Esophagus muscularis mucosa (tissue), 4 donors: Measurements from ENCODE around the gene MSRB1. TPM values are rescaled to one million over a fixed set of nuclear protein-coding genes. Genes with fewer than 3 reads are reported as not detected.

Experiments
- DNase-seq: peaks from one replicate; pipeline ENCODE4 v3.0.0-alpha.2; 2017; ENCODE audit errors: extremely low spot score
- H3K27ac ChIP-seq, 4 donors: fragments of 200-600 bp; sonication (generic); replicated peaks in 1 of 4; 1 replicate in 3 of 4; 2 replicates in 1 of 4; pipeline ENCODE4 v1.5.1; 2016 to 2019; ENCODE audit warnings: mild to moderate bottlenecking in 1 of 4
- H3K27me3 ChIP-seq, 4 donors: fragments of 200-600 bp; sonication (generic); one replicate each; pipeline versions ENCODE4 v1.5.1 to v1.6.0; 2016 to 2019
- H3K36me3 ChIP-seq, 4 donors: fragments of 200-600 bp; sonication (generic); one replicate each; pipeline ENCODE4 v1.5.1; 2016 to 2019
- H3K4me1 ChIP-seq, 4 donors: fragments of 200-600 bp; sonication (generic); one replicate each; pipeline ENCODE4 v1.5.1; 2016 to 2019
- H3K4me3 ChIP-seq, 4 donors: fragments of 200-600 bp; sonication (generic); 1 replicate in 2 of 4; 2 replicates in 2 of 4; pipeline ENCODE4 v1.5.1; 2016 to 2019; ENCODE audit warnings: mild to moderate bottlenecking in 4 of 4, moderate library complexity in 1 of 4
- H3K9me3 ChIP-seq, 4 donors: fragments of 200-600 bp; sonication (generic); 1 replicate in 3 of 4; 2 replicates in 1 of 4; pipeline ENCODE4 v1.5.1; 2016 to 2019
- CTCF ChIP-seq, 3 experiments: fragments of 200-600 bp in 2 of 3; fragments of 450-650 bp in 1 of 3; sonication (generic) in 2 of 3; IDR thresholded peaks; one replicate each; pipeline ENCODE4 v1.5.1; 2017 to 2019; ENCODE audit warnings: antibody characterized with exemption in 3 of 3, mild to moderate bottlenecking in 2 of 3, moderate library complexity in 1 of 3
- EP300 ChIP-seq: sonication (generic); formaldehyde crosslinking; IDR thresholded peaks from one replicate; pipeline ENCODE4 v1.6.1; 2017; ENCODE audit warnings: antibody characterized with exemption
- POLR2A ChIP-seq: fragments of 450-650 bp; IDR thresholded peaks from one replicate; pipeline ENCODE4 v1.6.1; 2017; ENCODE audit warnings: antibody characterized with exemption, moderate library complexity, mild to moderate bottlenecking, low read depth
- POLR2AphosphoS5 ChIP-seq, 2 donors: sonication (generic); formaldehyde crosslinking; IDR thresholded peaks; one replicate each; pipeline ENCODE4 v1.6.1; 2017; ENCODE audit warnings: antibody characterized with exemption in 2 of 2
- WGBS: methylation state at CpG from one replicate; pipeline ENCODE4 v1.1.5; 2018; 5-methylcytosine and 5-hydroxymethylcytosine counted together
- intact Hi-C: fragments of 100-400 bp; cut with DNase I; formaldehyde crosslinking; loops from one replicate; pipeline ENCODE4 v1.15.1; 2023
- total RNA-seq, 4 donors: library from RNA; depleted of rRNA; stranded (reverse); fragments of >200 nt; gene quantifications; one replicate each; pipeline versions ENCODE4 v1.1.0 to v1.2.1, GENCODE V29; 2016

Gene MSRB1
- total RNA-seq, 4 donors from 2014 or later: 46.0 to 78.7 (median 53.1) TPM

GRCh38 chr16:1972490-1972877 lies 29.5 kb upstream of the MSRB1 start:
- WGBS: 2% methylated on average over 20 of the region's 22 CpGs
- H3K4me1 ChIP-seq: peaks cover 24 to 34% (median 30%) of the 10 kb centered on the region in 4 donors
- H3K27me3 ChIP-seq: peaks cover 6 to 41% (median 8%) of the 10 kb centered on the region in 4 donors
- peaks cover 36 to 40% (median 37%) of the 10 kb centered on the region in 4 donors for H3K36me3 ChIP-seq
- peak overlapping the region; percentile 80 to 95 (median 92) for H3K27ac ChIP-seq
- DNase-seq: no peak
- peak overlapping the region; percentile 89 to 100 (median 90) for H3K4me3 ChIP-seq
- H3K9me3 ChIP-seq: no peaks in the 10 kb centered on the region
- TF ChIP-seq POLR2AphosphoS5 (IDR thresholded peaks at IDR 0.05): no peak
- TF ChIP-seq POLR2A: no peak
- intact Hi-C loops: no loop called here

- H3K36me3 ChIP-seq: peaks cover 31 to 35% (median 31%) of the 10 kb centered on the region in 4 donors
- peak within 1 kb of the TSS; percentile 89 to 100 (median 90) for H3K4me3 ChIP-seq
- no peaks in the 10 kb centered on the region for H3K9me3 ChIP-seq
- peaks cover 3 to 35% (median 8%) of the 10 kb centered on the region in 4 donors for H3K27me3 ChIP-seq
- 0% methylated on average over 1 of the region's 78 CpGs for WGBS
- intact Hi-C loops: no loop called here
- TF ChIP-seq CTCF (IDR thresholded peaks at IDR 0.05) (peak in 1 of 3 experiments; percentile 42), POLR2AphosphoS5 (IDR thresholded peaks at IDR 0.05) (peak; percentile 99 to 100), POLR2A (peak; percentile 89), EP300 (no peak)
- peaks cover 24 to 34% (median 30%) of the 10 kb centered on the region in 4 donors for H3K4me1 ChIP-seq
- H3K27ac ChIP-seq: peak within 1 kb of the TSS; percentile 80 to 95 (median 92)
- peak; percentile 98 for DNase-seq
Measured at GRCh38 chr16:1971796-1972489, 28.9 kb upstream of the MSRB1 start, which contains the start of gene TBL3. TSS of gene TBL3 (plus strand) at chr16:1972053. CDS start at chr16:1972165, 112 bp downstream.

- H3K4me1 ChIP-seq: peaks cover 36 to 53% (median 43%) of the 10 kb centered on the region in 4 donors
- 91% methylated on average over 29 of the region's 41 CpGs for WGBS
- TF ChIP-seq POLR2A (no peak), CTCF (IDR thresholded peaks at IDR 0.05) (no peak), POLR2AphosphoS5 (IDR thresholded peaks at IDR 0.05) (no peak), EP300 (no peak)
- no peak for DNase-seq
- intact Hi-C loops: no loop called here
- H3K36me3 ChIP-seq: peaks cover 0 to 7% (median 2%) of the 10 kb centered on the region in 4 donors
- no peaks in the 10 kb centered on the region for H3K9me3 ChIP-seq
- H3K4me3 ChIP-seq: no peak overlapping the region
- peaks cover 0 to 8% (median 0%) of the 10 kb centered on the region in 4 donors for H3K27me3 ChIP-seq
- H3K27ac ChIP-seq: no peak overlapping the region
Measured at GRCh38 chr16:1968146-1968953, 25.4 kb upstream of the MSRB1 start.

GRCh38 chr16:1966460-1966859 lies 23.5 kb upstream of the MSRB1 start, which contains the start of gene RNF151:
TSS of gene RNF151 (plus strand) at chr16:1966856. CDS start at chr16:1966882, 26 bp downstream.
- intact Hi-C loops: no loop called here
- TF ChIP-seq CTCF (IDR thresholded peaks at IDR 0.05) (no peak), POLR2A (no peak), POLR2AphosphoS5 (IDR thresholded peaks at IDR 0.05) (no peak), EP300 (no peak)
- Histone ChIP-seq H3K36me3 (peaks cover 18 to 26% (median 21%) of the 10 kb centered on the region in 4 donors), H3K9me3 (no peaks in the 10 kb centered on the region), H3K27me3 (peaks cover 0 to under 1% (median 0%) of the 10 kb centered on the region in 4 donors), H3K27ac (peak within 1 kb of the TSS; percentile 93 to 99 (median 98)), H3K4me3 (peak within 1 kb of the TSS; percentile 74 to 100 (median 92)), H3K4me1 (peaks cover 31 to 51% (median 38%) of the 10 kb centered on the region in 4 donors)
- 93% methylated on average over 3 of the region's 6 CpGs for WGBS
- no peak for DNase-seq
